NOMO-1 treated with DMSO at 0.1 percent for 48 hours (cell line): ENCODE measurements around the gene SLFN12.
"Not testable (repeated sequence)": the region's sequence is repeated elsewhere in the genome, so short reads cannot be mapped to it uniquely, and the experiment has no call there.

Source experiments
- DNase-seq: peaks from one replicate; lab custom pipeline; 2025; ENCODE audit not compliant: unreplicated experiment; lab: John Stamatoyannopoulos, UW

SLFN12 gene

DNA sequence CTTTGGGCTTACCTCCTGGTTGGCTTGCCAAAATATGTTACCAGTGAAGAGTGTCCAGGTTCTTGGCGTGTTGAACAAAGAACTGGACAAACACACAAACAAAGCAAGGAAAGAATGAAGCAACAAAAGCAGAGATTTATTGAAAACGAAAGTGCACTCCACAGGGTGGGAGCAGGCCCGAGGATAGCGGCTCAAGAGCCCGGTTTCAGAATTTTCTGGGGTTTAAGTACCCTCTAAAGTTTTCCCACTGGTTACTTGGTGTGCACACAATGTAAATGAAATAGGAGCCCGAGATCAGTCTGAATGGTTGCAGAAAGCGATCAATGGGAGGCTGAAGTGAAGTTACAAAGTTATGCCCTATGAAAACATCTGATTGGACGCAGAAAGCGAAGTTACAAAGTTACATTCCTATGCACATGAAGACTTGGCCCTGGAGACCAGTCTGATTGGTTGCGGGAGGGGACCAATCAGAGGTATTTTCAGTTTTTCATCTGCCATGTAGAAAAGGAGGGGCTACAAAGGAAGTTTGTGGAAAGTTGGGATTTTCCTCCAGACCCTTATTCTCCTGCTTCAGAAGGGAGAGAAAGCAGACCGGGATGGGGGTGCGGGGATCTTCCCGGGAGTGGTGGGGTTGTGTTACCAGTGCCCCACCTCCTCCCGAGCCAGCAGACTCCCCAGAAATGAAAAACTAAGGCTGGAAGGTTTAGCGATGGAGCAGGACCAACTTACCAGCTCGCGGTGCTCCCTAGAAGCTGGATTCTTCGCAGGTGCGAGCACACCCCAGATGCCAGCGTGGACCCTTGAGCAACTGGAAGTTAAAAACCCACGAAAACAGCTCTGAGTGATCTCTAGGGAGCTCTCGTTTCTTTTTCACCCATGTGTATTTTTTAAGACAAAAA, at the start of gene SLFN12:
TSS of gene SLFN12 (minus strand) at position 325 of the 899 bp plus-strand sequence. CDS start 9,472 bp downstream, outside the sequence.
- DNase-seq: peak; percentile 79

GRCh38 chr17:35479271-35479670, 47.0 kb upstream of the SLFN12 start:
- DNase-seq: no peak

- no peak for DNase-seq
Measured at GRCh38 chr17:35477248-35477647, 44.9 kb upstream of the SLFN12 start.

DNA sequence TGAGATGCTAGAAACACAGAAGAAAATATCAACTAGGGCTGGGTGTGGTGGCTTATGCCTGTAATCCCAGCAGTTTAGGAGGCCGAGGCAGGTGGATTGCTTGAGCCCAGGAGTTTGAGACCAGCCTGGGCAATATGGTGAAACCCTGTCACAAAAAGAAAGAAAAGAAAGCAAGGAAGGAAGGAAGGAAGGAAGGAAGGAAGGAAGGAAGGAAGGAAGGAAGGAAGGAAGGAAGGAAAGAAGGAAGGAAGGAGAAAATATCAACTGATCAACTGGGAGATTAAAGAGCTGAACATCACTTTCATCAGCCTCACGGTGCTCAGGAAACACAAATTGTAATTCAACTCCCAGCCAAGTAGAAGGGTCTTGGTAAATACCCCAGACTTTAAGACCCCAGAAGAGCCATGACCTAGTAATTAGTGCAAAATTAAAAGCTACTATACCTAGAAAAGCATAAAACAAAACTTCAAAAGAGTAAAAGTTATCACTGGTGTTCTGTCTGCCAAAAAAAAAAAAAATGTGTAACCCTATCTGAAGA, 44.1 kb upstream of the SLFN12 start:
- DNase-seq: no peak

DNA sequence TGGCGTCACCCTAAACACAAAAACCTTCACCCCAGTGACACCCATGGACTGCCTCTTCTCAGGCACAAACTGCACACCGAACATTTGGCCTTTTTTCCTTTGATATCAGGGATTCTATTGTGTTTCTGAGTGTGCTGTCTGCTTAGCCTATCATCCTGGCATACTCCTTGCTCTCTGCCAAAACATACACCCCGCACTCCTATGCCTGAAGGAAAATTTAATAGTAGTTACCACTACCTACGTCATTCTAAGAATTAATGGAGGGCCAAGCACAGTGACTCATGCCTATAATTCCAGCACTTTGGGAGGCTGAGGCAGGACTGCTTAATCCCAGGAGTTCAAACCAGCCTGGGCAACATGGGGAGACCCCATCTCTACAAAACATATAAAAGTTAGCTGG, 36.2 kb upstream of the SLFN12 start:
- no peak for DNase-seq

DNA sequence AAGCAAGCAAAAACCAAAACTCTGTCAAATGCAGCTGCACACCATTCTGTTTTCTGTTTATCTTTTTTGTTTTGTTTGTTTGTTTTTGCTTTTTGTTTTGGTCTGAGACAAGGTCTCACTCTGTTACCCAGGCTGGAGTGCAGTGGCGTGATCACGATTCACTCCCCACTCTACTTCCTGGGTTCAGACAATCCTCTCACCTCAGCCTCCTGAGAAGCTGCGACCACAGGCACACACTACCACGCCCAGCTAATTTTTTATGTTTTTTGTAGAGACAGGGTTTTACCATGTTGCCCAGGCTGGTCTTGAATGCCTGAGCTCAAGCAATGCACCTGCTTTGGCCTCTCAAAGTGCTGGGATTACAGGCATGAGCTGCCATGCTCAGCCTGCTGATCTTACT, 35.5 kb upstream of the SLFN12 start:
- DNase-seq: no peak

DNA sequence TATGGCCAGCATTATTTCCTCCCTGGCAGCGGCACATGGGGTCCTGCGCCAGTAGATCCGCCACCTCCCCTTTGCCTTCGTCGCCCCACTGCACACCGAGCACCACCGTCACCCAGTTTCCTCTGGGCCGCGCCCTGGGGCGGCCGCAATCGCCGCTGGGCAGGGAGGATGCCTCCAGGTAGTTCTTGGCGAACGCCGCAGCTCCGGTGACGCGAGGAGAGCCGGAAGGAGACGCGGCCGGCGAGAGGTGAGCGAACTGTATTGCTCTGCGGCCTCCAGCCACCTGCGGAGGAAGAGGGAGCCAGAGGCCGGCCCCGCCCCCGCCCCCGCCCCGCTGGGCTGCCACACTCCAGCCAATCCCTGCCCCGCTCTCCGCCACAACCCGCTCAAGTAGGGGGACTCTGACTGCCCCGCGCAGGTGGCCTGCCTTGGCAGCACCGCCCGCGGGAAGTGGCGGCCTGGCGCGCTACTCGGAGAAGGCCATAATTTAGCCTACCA, 28.1 kb upstream of the SLFN12 start:
- DNase-seq: no peak

DNA sequence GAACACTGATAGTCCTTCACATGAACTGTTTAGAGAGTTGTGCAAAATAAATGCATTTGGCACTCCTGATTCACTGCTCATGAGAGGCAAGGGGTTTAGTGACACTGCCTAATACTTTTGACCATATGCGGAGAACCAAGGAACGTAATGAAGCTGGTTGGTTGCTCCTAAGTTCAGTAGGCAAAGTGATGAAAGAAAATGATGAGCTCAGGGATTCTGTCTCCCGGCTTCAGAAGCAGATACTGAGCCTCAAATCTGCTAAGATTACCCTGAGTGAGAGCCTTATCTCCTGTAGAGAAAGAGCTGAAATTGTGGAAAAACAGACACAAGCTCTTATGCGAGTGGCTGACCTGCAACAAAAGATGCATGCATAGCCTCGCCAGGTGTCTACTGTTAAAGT, 21.7 kb upstream of the SLFN12 start:
- not testable (repeated sequence) for DNase-seq

GRCh38 chr17:35453171-35453570, 20.9 kb upstream of the SLFN12 start:
- DNase-seq: no peak

GRCh38 chr17:35449371-35449931, 17.2 kb upstream of the SLFN12 start:
- DNase-seq: peak; percentile 69

- no peak for DNase-seq
Measured at GRCh38 chr17:35448899-35449227, 16.6 kb upstream of the SLFN12 start.

DNA sequence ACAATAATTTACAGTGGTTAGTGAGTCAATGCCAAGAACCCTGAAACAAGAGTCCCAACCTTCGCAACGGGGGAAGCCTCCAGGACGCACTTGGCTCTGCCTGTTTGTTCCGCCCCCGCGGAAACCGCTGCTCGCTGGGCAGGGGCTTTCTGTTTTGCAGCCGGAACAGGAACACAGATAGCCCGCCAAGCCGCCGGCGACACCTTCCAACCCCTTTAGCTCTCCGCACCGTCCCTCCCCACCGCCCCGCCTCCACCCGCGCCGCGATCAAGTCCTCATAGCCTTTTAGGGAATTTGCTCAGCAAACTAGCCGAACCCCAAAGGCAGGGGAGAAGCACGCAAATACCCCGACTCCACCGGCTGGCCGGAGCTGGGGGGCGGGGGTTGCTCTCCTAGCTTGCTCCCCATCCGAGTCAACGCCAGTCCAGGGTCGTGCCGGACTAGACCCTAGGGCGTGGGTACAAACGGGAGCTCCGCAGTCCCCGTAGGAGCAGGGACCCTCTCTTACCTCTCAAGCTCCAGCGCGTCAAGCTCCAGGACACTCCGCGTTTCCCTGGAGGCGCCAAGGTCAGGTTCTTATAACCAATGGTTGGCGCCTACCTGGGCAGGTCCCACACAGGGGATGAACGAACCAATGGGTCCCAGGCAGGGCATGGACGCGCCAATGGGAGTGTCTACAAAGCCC, 16.1 kb upstream of the SLFN12 start, which contains the start of gene SLFN13:
TSS of gene SLFN13 (minus strand) at position 553 of the 685 bp plus-strand sequence. CDS start 3,086 bp downstream, outside the sequence.
- DNase-seq: peak; percentile 92

- no peak for DNase-seq
Measured at GRCh38 chr17:35447499-35447898, 15.2 kb upstream of the SLFN12 start.

GRCh38 chr17:35438433-35438832, 6.1 kb upstream of the SLFN12 start:
- DNase-seq: no peak

- peak; percentile 90 for DNase-seq
Measured at GRCh38 chr17:35433075-35433894, 985 bp upstream of the SLFN12 start.

- no peak for DNase-seq
Measured at GRCh38 chr17:35429702-35430101, 2.6 kb downstream of the SLFN12 start.

GRCh38 chr17:35428229-35428628, 4.1 kb downstream of the SLFN12 start:
- no peak for DNase-seq

DNA sequence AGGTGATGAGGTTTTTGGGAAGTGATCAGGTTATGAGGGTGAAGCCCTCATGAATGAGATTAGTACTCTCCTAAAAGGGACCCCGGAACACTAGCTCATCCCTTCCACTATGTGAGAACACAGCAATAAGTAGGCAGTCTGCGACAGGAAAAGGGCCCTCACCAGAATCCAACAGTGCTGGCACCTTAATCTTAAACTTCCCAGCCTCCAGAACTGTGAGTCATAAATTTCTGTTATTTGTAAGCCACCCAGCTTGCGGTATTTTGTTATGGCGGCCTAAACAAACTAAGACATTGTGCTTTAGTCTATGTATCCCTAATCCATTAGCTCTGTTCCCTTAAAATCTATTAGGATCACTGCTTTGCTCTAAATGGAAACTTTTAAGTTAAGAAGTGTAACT, 8.5 kb downstream of the SLFN12 start:
- DNase-seq: no peak

DNA sequence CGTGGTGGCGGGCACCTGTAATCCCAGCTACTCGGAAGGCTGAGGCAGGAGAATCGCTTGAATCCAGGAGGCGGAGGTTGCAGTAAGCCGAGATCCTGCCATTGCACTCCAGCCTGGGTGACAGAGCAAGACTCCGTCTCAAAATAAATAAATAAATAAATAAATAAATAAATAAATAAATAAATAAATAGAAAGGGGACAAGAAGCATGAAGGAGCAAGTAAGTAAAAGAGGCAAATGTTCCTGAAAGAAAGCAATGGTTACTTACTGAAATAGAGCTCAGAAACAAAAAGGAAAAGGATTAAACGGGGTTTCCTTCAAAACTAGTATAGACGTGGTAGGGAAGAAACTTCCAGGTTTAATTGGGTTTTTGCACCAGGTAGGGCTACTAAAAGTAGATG, 11.2 kb downstream of the SLFN12 start:
- DNase-seq: not testable (repeated sequence)

DNA sequence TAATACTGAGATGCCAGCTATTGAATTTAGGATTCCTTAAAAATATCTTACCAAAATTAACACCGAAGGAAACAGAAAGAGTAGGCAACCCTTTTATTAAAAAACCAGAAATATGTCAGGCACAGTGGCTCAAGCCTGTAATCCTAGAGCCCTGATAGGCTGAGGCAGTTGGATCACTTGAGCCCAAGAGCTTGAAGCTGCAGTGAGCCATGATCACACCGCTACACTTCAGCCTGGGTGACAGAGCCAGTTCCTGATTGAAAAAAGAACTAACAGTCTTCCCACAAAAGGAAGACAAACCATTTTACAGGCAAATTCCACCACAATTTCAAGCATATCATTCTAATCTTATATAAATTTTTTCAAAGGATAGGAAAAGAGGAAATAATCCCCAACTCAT, 15.6 kb downstream of the SLFN12 start:
- no peak for DNase-seq

GRCh38 chr17:35414707-35415106, 17.6 kb downstream of the SLFN12 start:
- not testable (repeated sequence) for DNase-seq
